ENCODE data around the gene MYBPC3. TPM values are rescaled to one million over a fixed set of nuclear protein-coding genes. Genes with fewer than 3 reads are reported as not detected.
"Not testable (repeated sequence)": the region's sequence is repeated elsewhere in the genome, so short reads cannot be mapped to it uniquely, and the experiment has no call there.

The MYBPC3 gene
- total and polyA plus RNA-seq, 2 donors (not counting 1 experiment from before 2014, with no cell fraction given) = not detected

DNA sequence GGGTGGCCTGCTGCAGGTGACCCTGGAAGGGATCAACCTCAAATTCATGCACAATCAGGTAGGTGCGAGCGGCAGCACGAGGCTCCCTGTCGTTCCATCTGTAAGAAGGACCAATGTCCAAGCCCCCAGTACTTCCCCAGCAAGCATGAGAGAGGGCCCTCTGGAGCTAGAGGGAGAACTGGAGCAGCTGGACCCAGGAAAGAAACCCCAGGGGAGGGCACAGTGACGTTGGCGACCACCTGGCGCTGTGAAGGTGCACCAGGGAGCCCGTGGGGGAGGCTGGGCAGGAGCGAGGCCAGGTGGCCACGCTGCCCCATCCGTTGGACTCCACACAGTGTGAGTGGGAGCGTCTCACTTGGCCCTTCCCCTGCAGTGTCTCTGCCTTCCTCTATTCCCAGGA lies 28.0 kb downstream of the MYBPC3 start:
- no peak for TF ChIP-seq EZH2 (IDR thresholded peaks at IDR 0.05; ENCODE audit: low read length, missing control alignments)
- TF ChIP-seq, protein P1, sequence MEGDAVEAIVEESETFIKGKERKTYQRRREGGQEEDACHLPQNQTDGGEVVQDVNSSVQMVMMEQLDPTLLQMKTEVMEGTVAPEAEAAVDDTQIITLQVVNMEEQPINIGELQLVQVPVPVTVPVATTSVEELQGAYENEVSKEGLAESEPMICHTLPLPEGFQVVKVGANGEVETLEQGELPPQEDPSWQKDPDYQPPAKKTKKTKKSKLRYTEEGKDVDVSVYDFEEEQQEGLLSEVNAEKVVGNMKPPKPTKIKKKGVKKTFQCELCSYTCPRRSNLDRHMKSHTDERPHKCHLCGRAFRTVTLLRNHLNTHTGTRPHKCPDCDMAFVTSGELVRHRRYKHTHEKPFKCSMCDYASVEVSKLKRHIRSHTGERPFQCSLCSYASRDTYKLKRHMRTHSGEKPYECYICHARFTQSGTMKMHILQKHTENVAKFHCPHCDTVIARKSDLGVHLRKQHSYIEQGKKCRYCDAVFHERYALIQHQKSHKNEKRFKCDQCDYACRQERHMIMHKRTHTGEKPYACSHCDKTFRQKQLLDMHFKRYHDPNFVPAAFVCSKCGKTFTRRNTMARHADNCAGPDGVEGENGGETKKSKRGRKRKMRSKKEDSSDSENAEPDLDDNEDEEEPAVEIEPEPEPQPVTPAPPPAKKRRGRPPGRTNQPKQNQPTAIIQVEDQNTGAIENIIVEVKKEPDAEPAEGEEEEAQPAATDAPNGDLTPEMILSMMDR (conservative IDR thresholded peaks at IDR 0.05 in 1 of 2, IDR thresholded peaks at IDR 0.05 in 1 of 2; ENCODE audit: low read depth in 1 of 2, low read length in 2 of 2) = no peak
- Histone ChIP-seq H3K27ac (ENCODE audit: insufficient read depth, low read length) (no peak overlapping the region), H3K9ac (ENCODE audit: insufficient read depth, low read length) (no peak overlapping the region), H3K4me1 (ENCODE audit: control insufficient read depth, extremely low read depth, insufficient read depth, low read length) (no peaks in the 10 kb centered on the region), H3K9me3 (ENCODE audit: control insufficient read depth, insufficient read depth, low read depth, low read length) (no peaks in the 10 kb centered on the region), H3K36me3 (ENCODE audit: control insufficient read depth, insufficient read depth, low read length) (peaks cover 10% of the 10 kb centered on the region), H3K27me3 (ENCODE audit: control insufficient read depth, insufficient read depth, low read length) (no peaks in the 10 kb centered on the region), H3K4me2 (ENCODE audit: extremely low read depth, insufficient read depth, low read length) (no peak overlapping the region), H3K4me3 (replicated peaks in 1 of 4; ENCODE audit: control extremely low read depth in 1 of 4, insufficient read depth in 1 of 4, low read depth in 3 of 4, low read length in 4 of 4) (no peak overlapping the region), H2AFZ (ENCODE audit: low read length) (no peak overlapping the region), H4K20me1 (ENCODE audit: control insufficient read depth, extremely low read depth, insufficient read depth, low read length) (no peaks in the 10 kb centered on the region), H3K79me2 (ENCODE audit: control insufficient read depth, insufficient read depth, low read length) (no peaks in the 10 kb centered on the region)
- DNase-seq (ENCODE audit: low read depth in 2 of 2) = no peak

DNA sequence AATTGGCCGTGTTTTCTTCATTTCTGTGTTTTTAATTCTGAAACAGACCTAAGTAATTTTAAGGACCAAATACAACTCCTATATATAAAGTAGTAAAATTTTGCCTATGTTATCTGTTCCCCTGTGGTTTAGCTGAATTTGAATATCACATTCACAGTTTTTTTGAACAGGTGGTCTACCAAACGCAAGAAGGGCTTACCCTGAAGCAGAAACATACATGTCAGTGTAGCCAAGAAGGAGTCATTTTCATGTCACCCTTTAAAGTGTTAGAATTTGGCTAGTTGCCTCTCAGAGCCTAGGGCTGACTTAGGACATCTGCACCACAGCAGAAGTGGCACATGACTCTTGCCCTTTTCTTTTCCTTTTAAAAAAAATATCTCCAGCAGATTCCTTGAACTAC lies 34.3 kb downstream of the MYBPC3 start:
- H4K20me1 ChIP-seq (ENCODE audit: control insufficient read depth, extremely low read depth, insufficient read depth, low read length) = no peaks in the 10 kb centered on the region
- no peaks in the 10 kb centered on the region for H3K36me3 ChIP-seq (ENCODE audit: control insufficient read depth, insufficient read depth, low read length)
- no peaks in the 10 kb centered on the region for H3K4me1 ChIP-seq (ENCODE audit: control insufficient read depth, extremely low read depth, insufficient read depth, low read length)
- no peak overlapping the region for H3K4me2 ChIP-seq (ENCODE audit: extremely low read depth, insufficient read depth, low read length)
- H3K4me3 ChIP-seq (replicated peaks in 1 of 4; ENCODE audit: control extremely low read depth in 1 of 4, insufficient read depth in 1 of 4, low read depth in 3 of 4, low read length in 4 of 4) = no peak overlapping the region
- no peaks in the 10 kb centered on the region for H3K79me2 ChIP-seq (ENCODE audit: control insufficient read depth, insufficient read depth, low read length)
- H3K27ac ChIP-seq (ENCODE audit: insufficient read depth, low read length) = no peak overlapping the region
- H3K9ac ChIP-seq (ENCODE audit: insufficient read depth, low read length) = no peak overlapping the region
- TF ChIP-seq, protein P1 (conservative IDR thresholded peaks at IDR 0.05 in 1 of 2, IDR thresholded peaks at IDR 0.05 in 1 of 2; ENCODE audit: low read depth in 1 of 2, low read length in 2 of 2) = no peak
- no peak for TF ChIP-seq EZH2 (IDR thresholded peaks at IDR 0.05; ENCODE audit: low read length, missing control alignments)
- no peak for DNase-seq (ENCODE audit: low read depth in 2 of 2)
- H3K27me3 ChIP-seq (ENCODE audit: control insufficient read depth, insufficient read depth, low read length) = no peaks in the 10 kb centered on the region
- H3K9me3 ChIP-seq (ENCODE audit: control insufficient read depth, insufficient read depth, low read depth, low read length) = no peaks in the 10 kb centered on the region
- H2AFZ ChIP-seq (ENCODE audit: low read length) = no peak overlapping the region

DNA sequence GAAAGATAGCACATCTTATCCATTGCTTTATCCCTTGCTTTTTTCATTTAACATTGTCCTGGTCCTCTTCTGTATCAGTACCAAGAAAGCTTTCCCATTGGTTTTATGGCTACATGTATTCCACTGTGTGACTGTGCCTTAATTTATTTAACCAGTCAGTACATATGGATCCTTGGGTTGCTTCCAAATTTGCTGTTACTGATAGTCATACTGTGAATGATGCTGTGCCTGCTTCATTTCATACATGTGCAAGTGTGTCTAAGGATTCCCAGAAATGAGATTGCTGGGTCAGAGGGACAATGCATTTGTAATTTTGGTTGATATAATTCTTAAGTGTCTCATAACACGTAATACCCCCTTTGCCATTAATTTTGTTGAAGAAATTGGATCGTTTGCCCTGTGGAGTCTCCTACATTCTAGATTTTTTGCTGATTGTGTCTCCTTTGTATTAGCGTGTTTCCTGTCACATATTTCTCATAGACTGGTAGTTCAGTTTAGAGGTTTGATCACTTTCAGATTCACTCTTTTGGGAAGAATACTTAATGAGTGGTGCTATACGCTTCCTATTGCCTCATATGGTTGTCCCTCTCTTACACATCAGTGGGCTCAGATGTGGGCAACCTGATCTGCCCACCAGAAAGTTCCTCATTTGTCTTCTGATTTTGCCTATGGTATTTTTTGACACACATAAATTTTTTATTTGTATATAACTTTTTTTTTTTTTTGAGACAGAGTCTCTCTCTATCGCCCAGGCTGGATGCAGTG lies 35.3 kb downstream of the MYBPC3 start:
- Histone ChIP-seq H4K20me1 (ENCODE audit: control insufficient read depth, extremely low read depth, insufficient read depth, low read length) (no peaks in the 10 kb centered on the region), H3K4me2 (ENCODE audit: extremely low read depth, insufficient read depth, low read length) (no peak overlapping the region), H3K9me3 (ENCODE audit: control insufficient read depth, insufficient read depth, low read depth, low read length) (no peaks in the 10 kb centered on the region), H2AFZ (ENCODE audit: low read length) (no peak overlapping the region), H3K4me3 (replicated peaks in 1 of 4; ENCODE audit: control extremely low read depth in 1 of 4, insufficient read depth in 1 of 4, low read depth in 3 of 4, low read length in 4 of 4) (no peak overlapping the region), H3K4me1 (ENCODE audit: control insufficient read depth, extremely low read depth, insufficient read depth, low read length) (no peaks in the 10 kb centered on the region), H3K9ac (ENCODE audit: insufficient read depth, low read length) (no peak overlapping the region), H3K27ac (ENCODE audit: insufficient read depth, low read length) (no peak overlapping the region), H3K79me2 (ENCODE audit: control insufficient read depth, insufficient read depth, low read length) (no peaks in the 10 kb centered on the region), H3K36me3 (ENCODE audit: control insufficient read depth, insufficient read depth, low read length) (no peaks in the 10 kb centered on the region), H3K27me3 (ENCODE audit: control insufficient read depth, insufficient read depth, low read length) (no peaks in the 10 kb centered on the region)
- no peak for DNase-seq (ENCODE audit: low read depth in 2 of 2)
- TF ChIP-seq, protein P1 (conservative IDR thresholded peaks at IDR 0.05 in 1 of 2, IDR thresholded peaks at IDR 0.05 in 1 of 2; ENCODE audit: low read depth in 1 of 2, low read length in 2 of 2) = no peak
- no peak for TF ChIP-seq EZH2 (IDR thresholded peaks at IDR 0.05; ENCODE audit: low read length, missing control alignments)

DNA sequence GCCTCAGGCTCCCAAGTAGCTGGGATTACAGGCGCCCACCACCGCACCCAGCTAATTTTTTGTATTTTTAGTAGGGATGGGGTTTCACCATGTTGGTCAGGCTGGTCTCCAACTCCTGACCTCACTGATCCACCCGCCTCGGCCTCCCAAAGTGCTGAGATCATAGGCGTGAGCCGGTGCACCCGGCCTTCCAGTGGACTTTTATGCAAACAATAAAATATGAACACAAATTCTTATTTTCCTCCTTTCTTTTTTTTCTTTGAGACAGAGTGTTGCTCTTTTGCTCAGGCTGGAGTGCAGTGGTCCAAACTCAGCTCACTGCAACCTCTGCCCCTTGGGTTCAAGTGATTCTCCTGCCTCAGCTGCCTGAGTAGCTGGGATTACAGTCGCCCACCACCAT lies 36.0 kb downstream of the MYBPC3 start:
- not testable (repeated sequence) for H4K20me1 ChIP-seq (ENCODE audit: control insufficient read depth, extremely low read depth, insufficient read depth, low read length); H3K36me3 ChIP-seq (ENCODE audit: control insufficient read depth, insufficient read depth, low read length); H3K27me3 ChIP-seq (ENCODE audit: control insufficient read depth, insufficient read depth, low read length); H2AFZ ChIP-seq (ENCODE audit: low read length); H3K4me2 ChIP-seq (ENCODE audit: extremely low read depth, insufficient read depth, low read length); H3K79me2 ChIP-seq (ENCODE audit: control insufficient read depth, insufficient read depth, low read length); H3K9me3 ChIP-seq (ENCODE audit: control insufficient read depth, insufficient read depth, low read depth, low read length); H3K4me3 ChIP-seq (replicated peaks in 1 of 4; ENCODE audit: control extremely low read depth in 1 of 4, insufficient read depth in 1 of 4, low read depth in 3 of 4, low read length in 4 of 4); DNase-seq (ENCODE audit: low read depth in 2 of 2); H3K4me1 ChIP-seq (ENCODE audit: control insufficient read depth, extremely low read depth, insufficient read depth, low read length); H3K9ac ChIP-seq (ENCODE audit: insufficient read depth, low read length); H3K27ac ChIP-seq (ENCODE audit: insufficient read depth, low read length)
